ENCODE measurements around the gene CTNND2.
"Not testable (repeated sequence)": the region's sequence is repeated elsewhere in the genome, so short reads cannot be mapped to it uniquely, and the experiment has no call there.

CTNND2 gene

DNA sequence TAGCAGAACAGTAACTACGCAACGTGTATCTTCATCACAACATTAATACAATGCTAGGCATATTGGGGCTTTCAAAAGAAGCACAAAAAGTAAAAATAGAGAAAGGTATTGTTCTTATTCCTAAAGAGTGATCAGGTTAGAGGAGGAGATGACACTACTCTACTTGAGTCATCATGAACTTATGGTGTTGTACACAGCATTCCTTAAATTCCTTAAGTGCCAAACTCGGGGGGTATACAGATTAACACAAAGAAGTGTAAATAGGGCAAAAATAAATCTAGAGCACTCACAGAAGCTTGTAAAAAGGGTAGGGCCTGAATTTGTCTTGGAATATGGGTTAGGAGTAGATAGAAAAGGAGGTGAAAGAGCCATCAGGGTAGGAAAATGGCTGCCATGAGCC lies 835.2 kb downstream of the CTNND2 start:
- no peak for DNase-seq

DNA sequence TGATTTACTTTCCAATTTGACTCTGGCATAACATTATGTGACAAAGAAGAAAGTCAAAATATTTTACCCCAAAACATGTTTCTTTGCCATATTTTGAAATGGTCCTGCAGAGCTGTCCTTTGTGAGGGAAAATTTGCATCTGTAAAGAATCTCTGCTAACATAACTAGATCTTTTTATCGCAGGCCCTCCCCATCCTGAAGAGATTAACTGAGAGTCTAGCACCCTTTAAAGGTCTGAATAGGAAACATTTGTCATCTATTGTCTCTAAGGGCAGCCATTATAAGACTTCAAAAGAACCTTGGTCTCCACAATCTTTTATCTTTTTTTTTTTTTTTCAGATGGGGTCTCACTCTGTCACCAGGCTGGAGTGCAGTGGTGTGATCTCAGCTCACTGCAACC lies 838.5 kb downstream of the CTNND2 start:
- DNase-seq = not testable (repeated sequence)

DNA sequence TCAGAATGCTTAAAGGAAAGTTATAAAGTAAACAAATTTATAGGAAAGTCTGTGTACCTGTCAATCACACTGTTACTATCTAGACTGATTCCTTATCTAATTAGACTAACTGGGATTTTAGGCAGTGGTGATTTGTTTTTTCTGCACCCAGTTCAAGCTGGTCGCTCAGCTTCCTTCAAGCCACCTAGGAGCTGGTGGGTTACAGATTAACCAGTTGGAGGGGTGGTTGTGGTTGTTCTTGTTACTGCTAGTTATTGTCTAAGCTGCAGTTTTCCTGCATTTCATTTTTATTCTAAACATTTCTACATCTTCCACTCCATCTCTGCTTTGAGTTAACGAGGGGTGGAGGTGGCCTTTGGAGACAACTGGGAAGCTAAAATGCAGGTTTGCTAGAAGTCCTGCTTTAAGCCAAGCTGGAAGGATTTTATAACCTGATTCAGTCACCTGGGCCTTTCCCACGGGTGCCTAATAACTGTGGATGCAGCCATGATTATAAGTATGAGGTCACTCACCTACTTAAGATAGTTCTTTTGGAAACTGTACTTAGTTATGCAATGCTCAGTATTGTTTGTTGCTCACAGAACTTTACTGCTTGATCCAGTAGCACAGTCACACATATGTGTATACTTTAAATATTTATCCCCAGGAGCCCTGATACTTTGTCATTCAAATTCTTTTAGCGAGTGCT lies 839.3 kb downstream of the CTNND2 start:
- no peak for DNase-seq

DNA sequence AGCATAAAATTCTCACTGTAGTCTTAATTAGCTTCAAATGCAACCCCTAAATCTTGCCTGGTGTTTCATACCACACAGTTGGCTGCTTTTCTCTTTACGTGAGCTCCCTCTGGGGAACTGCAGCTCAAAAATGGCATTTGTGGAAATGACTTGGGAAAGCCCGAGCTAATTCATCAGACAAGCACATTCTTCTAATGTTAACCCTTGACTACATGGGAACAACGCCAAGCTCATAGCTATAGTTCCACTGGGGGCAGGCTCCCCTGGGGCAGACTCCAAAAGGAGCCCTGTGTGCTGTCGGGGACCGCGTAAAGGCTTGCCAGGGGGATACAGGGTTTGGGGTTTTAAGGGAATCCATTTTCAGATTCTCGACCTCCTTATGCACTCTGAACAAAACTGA lies 841.8 kb downstream of the CTNND2 start:
- no peak for DNase-seq

- no peak for DNase-seq
Observed at GRCh38 chr5:11056560-11056959, 847.7 kb downstream of the CTNND2 start.

DNA sequence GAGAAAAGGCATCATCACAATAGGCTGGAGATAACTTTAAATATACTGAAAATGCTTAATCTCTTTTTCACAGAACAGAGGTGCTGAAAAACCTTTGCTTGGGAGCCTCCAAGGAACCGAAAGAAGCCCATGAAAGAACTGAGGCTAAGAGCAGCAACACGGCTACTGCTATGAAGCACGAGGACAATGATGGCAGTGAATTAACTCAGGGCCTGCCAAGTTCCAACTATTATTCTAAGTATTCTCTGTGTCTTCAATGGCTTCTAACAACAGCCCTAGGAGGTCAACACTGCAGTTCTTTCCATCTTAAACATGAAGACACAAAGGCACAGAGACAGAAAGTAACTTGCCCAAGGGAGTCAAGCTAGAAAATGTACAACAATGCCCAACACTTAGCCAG lies 850.2 kb downstream of the CTNND2 start:
- DNase-seq = no peak

DNA sequence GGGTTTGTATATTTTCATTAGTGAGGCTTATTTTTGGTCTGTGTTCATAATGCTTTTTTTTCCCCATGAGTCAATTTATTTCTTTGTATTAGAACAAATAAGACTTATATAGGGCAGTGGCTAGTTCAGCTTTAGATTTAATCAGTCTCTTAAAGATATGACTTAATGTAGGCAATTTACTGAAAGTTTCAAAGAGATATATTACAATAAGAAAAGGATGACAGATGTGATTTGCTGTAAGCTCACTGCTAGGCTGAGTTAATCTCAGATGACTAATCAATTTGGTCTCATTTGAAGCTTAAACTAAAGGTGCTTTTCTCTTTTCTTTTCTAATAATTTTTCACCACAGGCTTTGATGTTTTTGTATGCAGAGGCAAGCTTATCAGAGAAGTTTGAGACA lies 851.4 kb downstream of the CTNND2 start:
- no peak for DNase-seq

- no peak for DNase-seq
Observed at GRCh38 chr5:11050596-11051304, 853.5 kb downstream of the CTNND2 start.

DNA sequence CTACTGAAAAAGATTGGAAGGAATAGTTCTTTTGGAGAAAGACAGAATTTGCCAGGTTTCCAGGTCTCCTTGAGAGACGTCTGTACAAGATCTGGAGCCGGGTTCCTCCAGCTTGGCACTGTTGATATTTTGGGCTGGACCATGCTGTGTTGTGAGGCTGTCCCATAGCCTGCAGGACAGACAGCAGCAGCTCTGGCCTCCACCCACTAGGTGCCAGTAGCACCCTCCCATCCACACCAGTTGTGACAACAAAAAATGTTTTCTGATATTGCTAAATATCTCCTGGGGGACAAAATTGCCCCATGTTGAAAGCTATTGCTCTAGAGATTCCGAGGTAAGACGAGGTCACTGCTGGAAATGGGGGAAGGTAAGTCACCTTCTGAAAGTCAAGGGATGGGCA lies 855.5 kb downstream of the CTNND2 start:
- DNase-seq = no peak

DNA sequence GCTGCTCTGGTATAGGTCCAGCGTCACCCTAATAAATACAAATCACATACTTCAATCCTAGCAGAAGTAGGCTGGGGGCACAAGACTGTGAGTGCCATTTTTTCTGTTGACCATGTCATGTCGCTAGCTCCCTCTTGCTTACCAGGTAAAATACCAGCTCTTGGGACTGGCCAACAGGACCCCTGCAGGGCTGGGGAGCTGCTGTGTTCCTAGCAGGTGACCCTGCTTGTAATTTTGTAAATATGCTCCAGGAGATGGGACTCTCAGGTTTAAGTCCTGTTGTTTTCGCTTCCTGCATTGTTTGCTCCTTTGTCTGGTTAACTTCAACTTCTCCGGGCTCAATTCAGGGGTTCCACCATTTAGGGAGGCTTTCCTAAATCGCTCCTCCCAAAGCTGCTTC lies 856.6 kb downstream of the CTNND2 start:
- no peak for DNase-seq

- no peak for DNase-seq
Observed at GRCh38 chr5:11047030-11047429, 857.2 kb downstream of the CTNND2 start.

DNA sequence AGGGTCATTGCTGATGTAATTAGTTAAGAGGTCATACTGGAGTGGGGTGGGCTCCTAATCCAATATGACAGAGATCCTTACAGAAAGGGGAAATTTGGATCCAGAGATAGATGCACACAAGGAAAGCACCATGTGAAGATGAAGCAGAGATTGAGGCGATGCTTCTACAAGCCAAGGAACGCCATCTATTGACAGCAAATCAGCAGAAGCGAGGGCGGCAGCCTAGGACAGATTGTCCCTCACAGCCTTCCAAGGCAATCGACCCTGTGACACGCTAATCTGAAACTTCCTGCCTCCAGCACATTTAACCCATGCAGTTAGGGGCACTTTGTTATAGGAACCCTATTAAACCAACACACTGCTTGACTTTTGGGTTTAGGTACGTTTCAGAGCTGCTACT lies 858.1 kb downstream of the CTNND2 start:
- DNase-seq = no peak

DNA sequence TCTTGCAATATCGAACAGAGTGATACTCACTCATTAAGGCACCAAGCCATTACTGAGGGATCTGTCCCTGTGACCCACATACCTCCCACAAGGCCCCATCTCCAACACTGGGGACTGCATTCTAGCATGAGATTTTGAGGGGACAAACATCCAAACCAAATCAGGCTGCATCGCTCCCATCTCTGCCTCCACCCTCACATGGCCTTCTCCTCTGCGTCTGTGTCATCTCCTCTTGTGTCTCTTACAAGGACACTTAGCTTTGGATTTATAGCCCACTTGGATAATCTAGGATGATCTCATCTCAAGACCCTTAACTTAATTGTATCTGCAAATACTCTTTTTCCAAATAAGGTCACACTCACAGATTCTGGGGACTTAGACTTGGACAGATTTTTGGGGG lies 858.8 kb downstream of the CTNND2 start:
- no peak for DNase-seq

DNA sequence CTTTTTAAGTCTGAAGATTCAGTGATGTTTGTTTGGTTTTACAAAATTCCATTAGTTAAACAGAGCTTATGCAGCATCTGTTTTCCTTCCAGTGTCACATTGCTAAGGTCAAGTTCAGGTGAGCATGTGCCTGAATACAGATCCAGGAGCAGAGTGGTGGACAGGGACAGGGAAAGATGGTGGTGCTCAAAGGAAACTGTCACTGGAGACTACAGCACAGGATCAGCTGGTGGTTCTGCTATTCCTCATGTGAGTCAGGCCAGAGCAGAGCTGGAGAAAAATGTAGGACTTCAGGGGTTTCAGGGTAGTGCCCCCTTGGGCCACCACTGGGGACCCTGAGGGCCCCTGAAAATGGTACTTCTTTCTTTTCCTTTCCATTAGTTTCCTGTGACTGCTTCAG lies 859.7 kb downstream of the CTNND2 start:
- no peak for DNase-seq

DNA sequence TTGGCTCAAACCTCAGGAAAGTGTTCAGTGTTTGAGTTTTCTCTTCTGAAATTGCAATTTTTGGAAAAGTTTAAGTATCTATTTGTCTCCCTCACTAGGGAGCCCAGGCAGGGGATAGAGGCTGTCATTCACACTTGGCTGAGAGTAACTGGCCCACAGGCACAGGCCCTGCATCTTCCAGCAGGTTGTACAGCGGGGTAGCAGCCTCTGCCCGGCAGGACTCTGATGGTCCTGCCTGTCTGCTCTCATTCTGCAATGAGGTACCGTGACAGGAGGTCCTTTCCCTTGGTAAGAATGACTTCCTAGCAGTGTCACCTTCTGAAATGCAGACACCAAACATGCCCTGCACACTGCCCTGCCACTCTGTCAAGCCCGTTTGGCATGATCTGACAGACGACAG lies 860.4 kb downstream of the CTNND2 start:
- DNase-seq = no peak

GRCh38 chr5:11040345-11040744 lies 863.9 kb downstream of the CTNND2 start:
- no peak for DNase-seq

DNA sequence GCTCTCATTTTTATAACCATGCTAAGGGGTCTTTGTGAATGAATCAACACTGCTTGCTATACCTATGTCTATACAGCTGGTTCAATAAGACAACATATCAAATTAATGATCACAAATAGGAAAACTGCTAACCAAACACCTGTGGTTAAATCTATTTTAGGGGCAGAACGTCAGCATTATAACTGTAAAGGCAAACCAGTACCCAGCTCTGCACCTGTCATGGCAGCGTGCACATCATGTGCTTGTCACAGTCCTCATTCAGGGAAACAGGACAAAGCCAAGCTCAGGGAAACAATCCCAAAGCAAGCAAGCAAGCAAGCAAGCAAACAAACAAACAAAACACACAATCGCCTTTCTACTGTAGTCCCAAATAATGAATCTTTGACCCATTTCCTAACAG lies 865.5 kb downstream of the CTNND2 start:
- no peak for DNase-seq

- no peak for DNase-seq
Observed at GRCh38 chr5:11037941-11038340, 866.3 kb downstream of the CTNND2 start.

DNA sequence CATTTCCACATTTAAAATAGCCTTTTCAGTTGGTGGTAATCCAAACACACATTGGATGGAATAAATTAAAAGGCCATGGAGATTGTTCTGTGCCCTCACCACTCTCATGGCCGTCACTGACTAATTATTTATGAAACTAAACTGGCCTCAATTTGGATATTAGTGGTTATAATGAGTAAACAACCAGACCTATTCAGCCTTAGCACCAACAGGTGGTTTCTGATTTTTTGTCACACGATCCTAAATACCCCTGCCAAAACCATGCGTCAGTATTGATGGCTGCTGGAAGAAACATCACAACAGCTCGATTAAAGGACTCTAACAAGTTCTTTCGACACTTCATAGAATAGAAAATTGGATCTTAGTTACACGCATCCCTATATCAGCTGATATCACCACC lies 867.2 kb downstream of the CTNND2 start:
- DNase-seq = no peak

GRCh38 chr5:11030671-11031070 lies 873.6 kb downstream of the CTNND2 start:
- no peak for DNase-seq

- no peak for DNase-seq
Observed at GRCh38 chr5:11027660-11028059, 876.6 kb downstream of the CTNND2 start.

DNA sequence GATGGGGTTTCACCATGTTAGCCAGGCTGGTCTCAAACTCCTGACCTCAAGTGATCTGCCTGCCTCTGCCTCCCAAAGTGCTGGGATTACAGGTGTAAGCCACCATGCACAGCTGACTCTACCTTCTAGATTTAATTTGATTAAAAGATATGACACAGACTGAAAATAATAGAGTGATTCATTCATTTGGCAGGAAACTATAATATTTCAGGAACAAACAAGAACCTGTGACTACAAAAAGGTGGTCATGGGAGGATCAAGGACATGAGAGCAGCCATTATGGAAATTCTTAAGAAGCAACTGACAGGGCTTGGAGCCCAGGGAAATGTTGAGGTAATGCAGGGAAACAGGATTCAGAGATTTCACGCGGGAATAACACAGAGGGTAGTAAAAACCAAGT lies 877.7 kb downstream of the CTNND2 start:
- DNase-seq = no peak

DNA sequence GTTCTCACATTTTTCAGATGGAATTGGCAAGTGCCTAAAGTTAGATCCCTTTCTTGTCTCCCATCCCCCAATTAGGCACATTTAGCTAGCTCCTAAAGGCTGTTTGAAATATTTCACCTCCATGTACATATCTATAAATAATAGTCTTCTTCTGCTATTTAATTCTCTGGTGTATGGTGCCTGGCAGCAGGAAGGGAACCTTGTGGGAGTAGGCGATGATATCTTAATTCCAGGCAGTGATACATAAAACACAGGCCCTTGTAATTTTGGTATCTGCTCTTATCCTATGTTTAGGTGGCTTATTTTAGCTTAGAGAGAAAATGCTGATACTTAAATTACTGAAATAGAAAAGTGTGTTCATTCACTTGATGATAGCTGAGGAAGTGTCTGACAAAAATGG lies 880.3 kb downstream of the CTNND2 start:
- no peak for DNase-seq

DNA sequence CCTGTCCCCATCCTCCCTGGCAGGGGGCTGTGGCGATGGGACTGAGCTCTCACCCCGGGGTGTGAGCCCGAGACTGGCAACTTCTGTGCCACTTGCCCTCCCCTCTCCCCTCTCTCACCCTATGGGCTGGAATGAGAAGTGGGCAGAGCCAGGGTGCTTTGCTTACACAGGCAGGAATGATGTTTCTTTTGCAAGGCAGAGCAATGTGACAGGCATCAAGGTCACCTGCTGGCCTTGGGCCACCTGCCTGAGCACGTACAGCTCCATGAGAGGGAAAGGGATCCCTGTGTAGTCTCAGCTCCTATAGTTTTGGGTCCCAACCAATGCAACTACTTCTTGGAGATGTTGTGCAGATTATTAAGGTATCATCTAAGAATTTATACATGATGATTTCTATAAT lies 890.5 kb downstream of the CTNND2 start:
- DNase-seq = no peak

GRCh38 chr5:11012295-11012694 lies 892.0 kb downstream of the CTNND2 start:
- no peak for DNase-seq

All from stimulated activated CD4-positive, alpha-beta T cell treated with anti-CD3 and anti-CD28 coated beads, Interleukin-2, amount 100 ng/mL, for 24 hours (primary cell).